Ovary (tissue), 3 donors: ENCODE results near the gene VILL.

Experiments used
- EP300 ChIP-seq: sonication (generic); formaldehyde crosslinking; IDR thresholded peaks from one replicate; pipeline ENCODE4 v1.6.1; 2017; ENCODE audit warnings: antibody characterized with exemption
- POLR2A ChIP-seq: fragments of 450-650 bp; IDR thresholded peaks from one replicate; pipeline ENCODE4 v1.6.1; 2017; ENCODE audit warnings: antibody characterized with exemption, mild to moderate bottlenecking, moderate library complexity
- TF ChIP-seq, protein P1 (sequence below), 3 donors: fragments of 450-650 bp in 2 of 3; fragments of 200-600 bp in 1 of 3; IDR thresholded peaks; one replicate each; pipeline versions ENCODE4 v1.5.1 to v1.8.0; 2016 to 2022; ENCODE audit warnings: antibody characterized with exemption in 3 of 3, mild to moderate bottlenecking in 1 of 3
- donor health status: DM: no; HTN: no; CAD: no.

DNA sequence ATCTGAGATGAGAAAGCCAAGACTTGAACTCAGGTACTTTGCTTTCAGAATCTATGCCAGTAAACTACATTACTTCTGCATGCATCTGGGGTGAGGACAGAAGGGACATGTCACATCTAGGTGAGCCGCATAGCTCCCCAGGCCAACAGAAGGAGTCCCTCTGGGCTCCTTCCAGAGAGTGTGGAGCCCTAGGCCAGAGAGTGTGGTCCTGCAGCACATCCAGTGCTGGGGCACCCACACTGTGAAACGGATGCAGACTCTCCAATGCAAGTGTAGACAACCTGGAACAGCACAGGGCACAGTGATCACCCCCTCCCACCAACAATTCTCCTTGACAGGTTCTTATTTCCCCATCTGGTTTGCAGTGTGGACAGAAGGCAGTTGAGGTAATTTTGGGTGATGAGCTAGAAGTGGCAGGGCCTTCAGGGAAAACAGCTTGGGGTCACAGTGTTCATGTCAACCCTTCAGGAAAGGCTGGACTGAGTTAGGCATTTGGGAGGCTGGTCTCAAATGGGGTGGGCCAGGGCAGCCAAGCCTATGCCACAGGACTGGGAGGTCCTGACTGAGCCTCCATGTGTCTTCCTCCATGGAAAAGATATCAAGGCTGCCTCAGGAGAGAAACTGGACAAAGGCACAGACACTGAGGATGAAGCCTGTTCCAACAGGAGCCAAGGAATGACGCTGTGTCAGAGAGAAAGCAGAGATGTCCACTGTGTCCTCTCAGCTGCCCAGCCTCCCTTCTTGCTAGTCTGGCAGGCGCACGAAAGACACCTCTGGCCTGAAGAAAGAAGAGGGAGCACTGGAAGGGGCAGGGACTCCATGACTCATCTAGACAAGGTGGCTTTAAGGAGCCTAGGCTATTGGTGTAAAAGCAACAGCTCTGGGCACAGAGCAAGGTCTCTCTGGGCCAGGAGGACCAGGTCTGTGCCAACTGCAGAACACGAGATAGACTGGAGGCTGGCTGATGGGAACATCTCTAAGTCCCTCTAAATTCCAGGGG is 37.2 kb downstream of the VILL start:
- TF ChIP-seq POLR2A (no peak), EP300 (no peak)
- TF ChIP-seq, protein P1, sequence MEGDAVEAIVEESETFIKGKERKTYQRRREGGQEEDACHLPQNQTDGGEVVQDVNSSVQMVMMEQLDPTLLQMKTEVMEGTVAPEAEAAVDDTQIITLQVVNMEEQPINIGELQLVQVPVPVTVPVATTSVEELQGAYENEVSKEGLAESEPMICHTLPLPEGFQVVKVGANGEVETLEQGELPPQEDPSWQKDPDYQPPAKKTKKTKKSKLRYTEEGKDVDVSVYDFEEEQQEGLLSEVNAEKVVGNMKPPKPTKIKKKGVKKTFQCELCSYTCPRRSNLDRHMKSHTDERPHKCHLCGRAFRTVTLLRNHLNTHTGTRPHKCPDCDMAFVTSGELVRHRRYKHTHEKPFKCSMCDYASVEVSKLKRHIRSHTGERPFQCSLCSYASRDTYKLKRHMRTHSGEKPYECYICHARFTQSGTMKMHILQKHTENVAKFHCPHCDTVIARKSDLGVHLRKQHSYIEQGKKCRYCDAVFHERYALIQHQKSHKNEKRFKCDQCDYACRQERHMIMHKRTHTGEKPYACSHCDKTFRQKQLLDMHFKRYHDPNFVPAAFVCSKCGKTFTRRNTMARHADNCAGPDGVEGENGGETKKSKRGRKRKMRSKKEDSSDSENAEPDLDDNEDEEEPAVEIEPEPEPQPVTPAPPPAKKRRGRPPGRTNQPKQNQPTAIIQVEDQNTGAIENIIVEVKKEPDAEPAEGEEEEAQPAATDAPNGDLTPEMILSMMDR (IDR thresholded peaks at IDR 0.05): no peak
